AG09319 (cell line): Measurements from ENCODE around the gene PTPN11.
"Not testable (repeated sequence)": the region's sequence is repeated elsewhere in the genome, so short reads cannot be mapped to it uniquely, and the experiment has no call there.

ENCODE experiments used
- DNase-seq: peaks from one replicate; pipeline ENCODE4 v3.0.0-alpha.2; 2010; ENCODE audit warnings: low read depth; ENCODE audit errors: extremely low read depth
- CTCF ChIP-seq: IDR thresholded peaks from 2 replicates; pipeline ENCODE4 v1.5.1; 2011; ENCODE audit warnings: low read depth, mild to moderate bottlenecking, inconsistent platforms, low read length, moderate library complexity

Gene PTPN11

DNA sequence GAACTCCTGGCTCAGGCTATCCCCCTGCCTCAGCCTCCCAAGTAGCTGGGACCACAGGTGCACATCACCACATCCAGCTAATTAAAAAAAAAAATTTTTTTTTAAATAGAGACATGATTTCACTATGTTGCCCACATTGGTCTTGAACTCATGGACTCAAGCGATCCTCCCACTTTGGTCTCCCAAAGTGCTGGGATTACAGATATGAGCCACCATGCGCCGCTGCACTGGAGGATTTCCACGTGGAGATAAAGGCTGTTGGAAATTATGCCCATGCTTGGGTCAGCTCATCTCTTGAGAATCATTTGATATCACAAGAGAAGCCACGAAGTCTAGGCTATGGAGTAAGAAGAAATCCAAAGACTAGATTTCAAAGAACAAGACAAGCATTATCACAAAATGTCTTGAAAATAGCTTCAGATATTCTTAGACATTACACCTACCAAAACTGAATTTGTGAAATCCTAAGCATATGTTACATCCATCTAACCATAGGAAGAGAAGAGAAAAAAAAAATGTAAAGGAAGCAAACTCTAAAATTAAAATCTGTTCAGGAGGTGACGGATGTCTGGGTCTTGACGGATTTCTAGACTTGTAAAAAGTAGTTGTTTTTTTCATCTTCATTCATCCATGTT, 99.1 kb downstream of the PTPN11 start:
- TF ChIP-seq CTCF, result no peak
- DNase-seq, result no peak

DNA sequence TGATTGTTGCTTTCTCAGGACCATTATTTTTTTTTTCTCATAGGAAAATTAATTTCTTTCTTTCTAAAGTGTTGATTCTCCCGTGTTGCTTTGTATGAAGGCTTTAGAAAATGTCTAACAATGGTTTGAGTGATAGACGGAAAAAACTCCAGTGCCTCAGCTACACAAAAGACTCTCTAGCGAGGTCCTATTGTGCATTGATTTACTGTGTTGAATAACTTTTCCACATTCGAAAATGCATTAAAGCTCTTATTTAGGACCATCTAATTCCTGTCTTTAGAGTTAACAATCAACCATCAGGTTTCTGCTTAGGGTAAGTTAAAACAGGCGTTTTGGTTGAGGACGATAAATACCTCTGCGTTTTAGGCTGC, 99.6 kb downstream of the PTPN11 start:
- no peak for DNase-seq
- TF ChIP-seq CTCF, result no peak

- DNase-seq, result not testable (repeated sequence)
Measured at GRCh38 chr12:112519841-112520340, 101.1 kb downstream of the PTPN11 start.

GRCh38 chr12:112523856-112524255, 105.1 kb downstream of the PTPN11 start:
- no peak for TF ChIP-seq CTCF
- DNase-seq, result no peak

DNA sequence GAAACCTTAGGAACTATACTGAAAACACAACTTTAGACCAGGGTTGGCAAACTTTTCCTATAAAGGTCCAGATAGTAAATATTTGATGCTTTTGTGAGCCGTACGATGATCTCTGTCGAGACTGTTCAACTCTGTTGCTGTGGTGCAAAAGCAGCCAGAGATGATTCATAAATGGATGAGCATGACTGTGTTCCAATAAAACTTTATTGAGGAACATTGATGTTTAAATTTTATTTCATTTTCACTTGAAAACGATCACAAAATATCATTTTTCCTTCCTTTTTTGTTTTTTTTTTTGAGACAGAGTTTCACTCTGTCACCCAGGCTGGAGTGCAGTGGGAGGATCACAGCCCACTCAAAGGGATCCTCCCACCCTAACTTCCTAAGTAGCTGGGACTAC, 105.5 kb downstream of the PTPN11 start:
- TF ChIP-seq CTCF, result no peak
- DNase-seq, result no peak

GRCh38 chr12:112524676-112525425, 106.1 kb downstream of the PTPN11 start:
- no peak for DNase-seq
- TF ChIP-seq CTCF, result no peak

DNA sequence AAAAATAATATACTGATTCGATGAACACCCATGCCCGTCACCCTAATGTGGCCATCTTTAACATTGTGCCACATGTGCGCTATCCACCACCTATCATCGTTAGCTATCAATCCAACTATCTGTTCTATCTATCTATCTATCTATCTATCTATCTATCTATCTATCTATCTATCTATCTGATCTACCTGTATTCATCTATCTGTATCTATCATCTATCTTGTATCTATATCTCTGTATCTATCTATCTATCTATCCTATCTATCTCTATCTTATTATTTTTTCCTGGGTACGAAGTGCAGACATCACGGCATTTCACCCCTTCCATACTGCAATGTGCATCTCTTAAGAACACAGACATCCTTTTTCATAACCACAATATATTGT, 106.7 kb downstream of the PTPN11 start:
- no peak for TF ChIP-seq CTCF

More for the DNA sequence above, 106.7 kb downstream of the PTPN11 start:
- DNase-seq, result no peak
